ENCODE measurements around the gene ANXA2. TPM values are rescaled to one million over a fixed set of nuclear protein-coding genes. Genes with fewer than 3 reads are reported as not detected.

Gene ANXA2
- total and polyA plus RNA-seq, 2 experiments from 2014 or later = 202 to 225 TPM

- TF ChIP-seq, protein P1, sequence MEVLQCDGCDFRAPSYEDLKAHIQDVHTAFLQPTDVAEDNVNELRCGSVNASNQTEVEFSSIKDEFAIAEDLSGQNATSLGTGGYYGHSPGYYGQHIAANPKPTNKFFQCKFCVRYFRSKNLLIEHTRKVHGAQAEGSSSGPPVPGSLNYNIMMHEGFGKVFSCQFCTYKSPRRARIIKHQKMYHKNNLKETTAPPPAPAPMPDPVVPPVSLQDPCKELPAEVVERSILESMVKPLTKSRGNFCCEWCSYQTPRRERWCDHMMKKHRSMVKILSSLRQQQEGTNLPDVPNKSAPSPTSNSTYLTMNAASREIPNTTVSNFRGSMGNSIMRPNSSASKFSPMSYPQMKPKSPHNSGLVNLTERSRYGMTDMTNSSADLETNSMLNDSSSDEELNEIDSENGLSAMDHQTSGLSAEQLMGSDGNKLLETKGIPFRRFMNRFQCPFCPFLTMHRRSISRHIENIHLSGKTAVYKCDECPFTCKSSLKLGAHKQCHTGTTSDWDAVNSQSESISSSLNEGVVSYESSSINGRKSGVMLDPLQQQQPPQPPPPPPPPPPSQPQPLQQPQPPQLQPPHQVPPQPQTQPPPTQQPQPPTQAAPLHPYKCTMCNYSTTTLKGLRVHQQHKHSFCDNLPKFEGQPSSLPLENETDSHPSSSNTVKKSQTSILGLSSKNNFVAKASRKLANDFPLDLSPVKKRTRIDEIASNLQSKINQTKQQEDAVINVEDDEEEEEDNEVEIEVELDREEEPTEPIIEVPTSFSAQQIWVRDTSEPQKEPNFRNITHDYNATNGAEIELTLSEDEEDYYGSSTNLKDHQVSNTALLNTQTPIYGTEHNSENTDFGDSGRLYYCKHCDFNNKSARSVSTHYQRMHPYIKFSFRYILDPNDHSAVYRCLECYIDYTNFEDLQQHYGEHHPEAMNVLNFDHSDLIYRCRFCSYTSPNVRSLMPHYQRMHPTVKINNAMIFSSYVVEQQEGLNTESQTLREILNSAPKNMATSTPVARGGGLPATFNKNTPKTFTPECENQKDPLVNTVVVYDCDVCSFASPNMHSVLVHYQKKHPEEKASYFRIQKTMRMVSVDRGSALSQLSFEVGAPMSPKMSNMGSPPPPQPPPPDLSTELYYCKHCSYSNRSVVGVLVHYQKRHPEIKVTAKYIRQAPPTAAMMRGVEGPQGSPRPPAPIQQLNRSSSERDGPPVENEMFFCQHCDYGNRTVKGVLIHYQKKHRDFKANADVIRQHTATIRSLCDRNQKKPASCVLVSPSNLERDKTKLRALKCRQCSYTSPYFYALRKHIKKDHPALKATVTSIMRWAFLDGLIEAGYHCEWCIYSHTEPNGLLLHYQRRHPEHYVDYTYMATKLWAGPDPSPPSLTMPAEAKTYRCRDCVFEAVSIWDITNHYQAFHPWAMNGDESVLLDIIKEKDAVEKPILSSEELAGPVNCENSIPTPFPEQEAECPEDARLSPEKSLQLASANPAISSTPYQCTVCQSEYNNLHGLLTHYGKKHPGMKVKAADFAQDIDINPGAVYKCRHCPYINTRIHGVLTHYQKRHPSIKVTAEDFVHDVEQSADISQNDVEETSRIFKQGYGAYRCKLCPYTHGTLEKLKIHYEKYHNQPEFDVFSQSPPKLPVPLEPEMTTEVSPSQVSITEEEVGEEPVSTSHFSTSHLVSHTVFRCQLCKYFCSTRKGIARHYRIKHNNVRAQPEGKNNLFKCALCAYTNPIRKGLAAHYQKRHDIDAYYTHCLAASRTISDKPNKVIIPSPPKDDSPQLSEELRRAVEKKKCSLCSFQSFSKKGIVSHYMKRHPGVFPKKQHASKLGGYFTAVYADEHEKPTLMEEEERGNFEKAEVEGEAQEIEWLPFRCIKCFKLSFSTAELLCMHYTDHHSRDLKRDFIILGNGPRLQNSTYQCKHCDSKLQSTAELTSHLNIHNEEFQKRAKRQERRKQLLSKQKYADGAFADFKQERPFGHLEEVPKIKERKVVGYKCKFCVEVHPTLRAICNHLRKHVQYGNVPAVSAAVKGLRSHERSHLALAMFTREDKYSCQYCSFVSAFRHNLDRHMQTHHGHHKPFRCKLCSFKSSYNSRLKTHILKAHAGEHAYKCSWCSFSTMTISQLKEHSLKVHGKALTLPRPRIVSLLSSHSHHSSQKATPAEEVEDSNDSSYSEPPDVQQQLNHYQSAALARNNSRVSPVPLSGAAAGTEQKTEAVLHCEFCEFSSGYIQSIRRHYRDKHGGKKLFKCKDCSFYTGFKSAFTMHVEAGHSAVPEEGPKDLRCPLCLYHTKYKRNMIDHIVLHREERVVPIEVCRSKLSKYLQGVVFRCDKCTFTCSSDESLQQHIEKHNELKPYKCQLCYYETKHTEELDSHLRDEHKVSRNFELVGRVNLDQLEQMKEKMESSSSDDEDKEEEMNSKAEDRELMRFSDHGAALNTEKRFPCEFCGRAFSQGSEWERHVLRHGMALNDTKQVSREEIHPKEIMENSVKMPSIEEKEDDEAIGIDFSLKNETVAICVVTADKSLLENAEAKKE (CRISPR knock-in tag; IDR thresholded peaks at IDR 0.05) = no peak
- TF ChIP-seq ZNF331 (CRISPR knock-in tag; IDR thresholded peaks at IDR 0.05; ENCODE audit: low read depth) (no peak), NANOG (IDR thresholded peaks at IDR 0.05; ENCODE audit: borderline replicate concordance) (no peak), STAT1 (IDR thresholded peaks at IDR 0.05; ENCODE audit: unreplicated experiment) (no peak)
- TF ChIP-seq, protein P2, sequence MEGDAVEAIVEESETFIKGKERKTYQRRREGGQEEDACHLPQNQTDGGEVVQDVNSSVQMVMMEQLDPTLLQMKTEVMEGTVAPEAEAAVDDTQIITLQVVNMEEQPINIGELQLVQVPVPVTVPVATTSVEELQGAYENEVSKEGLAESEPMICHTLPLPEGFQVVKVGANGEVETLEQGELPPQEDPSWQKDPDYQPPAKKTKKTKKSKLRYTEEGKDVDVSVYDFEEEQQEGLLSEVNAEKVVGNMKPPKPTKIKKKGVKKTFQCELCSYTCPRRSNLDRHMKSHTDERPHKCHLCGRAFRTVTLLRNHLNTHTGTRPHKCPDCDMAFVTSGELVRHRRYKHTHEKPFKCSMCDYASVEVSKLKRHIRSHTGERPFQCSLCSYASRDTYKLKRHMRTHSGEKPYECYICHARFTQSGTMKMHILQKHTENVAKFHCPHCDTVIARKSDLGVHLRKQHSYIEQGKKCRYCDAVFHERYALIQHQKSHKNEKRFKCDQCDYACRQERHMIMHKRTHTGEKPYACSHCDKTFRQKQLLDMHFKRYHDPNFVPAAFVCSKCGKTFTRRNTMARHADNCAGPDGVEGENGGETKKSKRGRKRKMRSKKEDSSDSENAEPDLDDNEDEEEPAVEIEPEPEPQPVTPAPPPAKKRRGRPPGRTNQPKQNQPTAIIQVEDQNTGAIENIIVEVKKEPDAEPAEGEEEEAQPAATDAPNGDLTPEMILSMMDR (conservative IDR thresholded peaks at IDR 0.05; ENCODE audit: low read depth in 2 of 2) = no peak
Measured at GRCh38 chr15:60406513-60407414, 9.0 kb upstream of the ANXA2 start (continued).

DNA sequence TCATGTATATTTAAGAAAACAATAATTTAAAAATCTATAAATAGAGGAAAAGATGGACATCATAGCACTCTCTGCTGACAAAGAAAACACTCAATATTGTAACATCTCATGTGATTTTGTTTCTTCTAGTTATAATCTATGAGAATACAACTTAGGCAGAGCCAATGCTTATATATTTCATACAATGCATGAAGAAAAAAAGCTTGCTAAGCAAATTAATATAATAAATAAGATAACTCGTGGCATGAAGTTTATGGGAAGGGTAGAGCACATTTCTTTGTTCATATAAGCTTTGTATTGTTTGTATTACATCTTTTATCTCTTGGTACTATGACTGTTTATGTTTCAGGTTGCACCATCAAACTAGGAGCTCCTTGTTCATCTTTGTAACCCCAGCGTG lies 7.6 kb upstream of the ANXA2 start:
- Mint-ChIP-seq H3K36me3 (ENCODE audit: low read depth) (no peaks in the 10 kb centered on the region), H3K9me3 (no peaks in the 10 kb centered on the region), H3K4me1 (peaks cover 13% of the 10 kb centered on the region), H3K27me3 (ENCODE audit: insufficient read depth, low read depth, poor library complexity) (peaks cover 7% of the 10 kb centered on the region), H3K4me3 (no peak overlapping the region), H3K27ac (no peak overlapping the region)
- no peak overlapping the region for H3K4me3 ChIP-seq
- H4K20me1 ChIP-seq (replicated peaks; ENCODE audit: insufficient read depth) = no peaks in the 10 kb centered on the region
- H3F3A ChIP-seq (replicated peaks; ENCODE audit: low read depth) = no peaks in the 10 kb centered on the region
- H3K4me2 ChIP-seq = no peak overlapping the region
- peaks cover 7% of the 10 kb centered on the region for H3K4me1 ChIP-seq (ENCODE audit: insufficient read depth)
- no peak for DNase-seq (ENCODE audit: low spot score)
- no peaks in the 10 kb centered on the region for H3K79me2 ChIP-seq (replicated peaks; ENCODE audit: insufficient read depth)
- H2AFZ ChIP-seq = no peak overlapping the region
- no peaks in the 10 kb centered on the region for H3K27me3 ChIP-seq (ENCODE audit: insufficient read depth)
- no peaks in the 10 kb centered on the region for H3K36me3 ChIP-seq (ENCODE audit: insufficient read depth)
- no peak for ATAC-seq
- no peaks in the 10 kb centered on the region for H3K9me2 ChIP-seq (ENCODE audit: insufficient read depth)
- no peak overlapping the region for H3K27ac ChIP-seq (ENCODE audit: low read depth)
- TF ChIP-seq ZNF114 (CRISPR knock-in tag; IDR thresholded peaks at IDR 0.05) (no peak), POLR2AphosphoS5 (IDR thresholded peaks at IDR 0.05; ENCODE audit: low read depth) (no peak), ZNF331 (CRISPR knock-in tag; IDR thresholded peaks at IDR 0.05; ENCODE audit: low read depth) (no peak), ETS1 (IDR thresholded peaks at IDR 0.05) (no peak), JUNB (IDR thresholded peaks at IDR 0.05; ENCODE audit: unreplicated experiment) (no peak)
- TF ChIP-seq, protein P2 (conservative IDR thresholded peaks at IDR 0.05; ENCODE audit: low read depth in 2 of 2) = no peak

Data from GM23338 (cell line).